Ovary (tissue), 9 donors: ENCODE results near the gene NIM1K. TPM values are rescaled to one million over a fixed set of nuclear protein-coding genes. Genes with fewer than 3 reads are reported as not detected.

ENCODE experiments used
- DNase-seq, 5 donors: peaks; one replicate each; pipeline ENCODE4 v3.0.0-alpha.2; 2019 to 2020
- H3K27ac ChIP-seq, 2 donors: fragments of 200-600 bp; one replicate each; pipeline versions ENCODE4 v1.5.1 to v1.8.0; 2019 to 2022
- H3K27me3 ChIP-seq: fragments of 200-600 bp; one replicate; pipeline ENCODE4 v1.8.0; 2022
- H3K36me3 ChIP-seq: fragments of 200-600 bp; sonication (generic); one replicate; pipeline ENCODE4 v1.5.1; 2019
- H3K4me1 ChIP-seq: one replicate; pipeline ENCODE4 v1.8.1; 2013; ENCODE audit warnings: mild to moderate bottlenecking, moderate library complexity; ENCODE audit not compliant: insufficient read depth
- H3K4me3 ChIP-seq: fragments of 200-600 bp; sonication (generic); one replicate; pipeline ENCODE4 v1.5.1; 2017
- H3K9me3 ChIP-seq, 2 donors: fragments of 200-600 bp in 1 of 2; sonication (generic) in 1 of 2; one replicate each; pipeline versions ENCODE4 v1.5.1 to v1.8.1; 2013 to 2019; ENCODE audit warnings: mild to moderate bottlenecking in 1 of 2, moderate library complexity in 1 of 2
- EP300 ChIP-seq: sonication (generic); formaldehyde crosslinking; IDR thresholded peaks from one replicate; pipeline ENCODE4 v1.6.1; 2017; ENCODE audit warnings: antibody characterized with exemption
- POLR2A ChIP-seq: fragments of 450-650 bp; IDR thresholded peaks from one replicate; pipeline ENCODE4 v1.6.1; 2017; ENCODE audit warnings: antibody characterized with exemption, mild to moderate bottlenecking, moderate library complexity
- WGBS, 3 donors: extraction: QIAGEN DNeasy Blood & Tissue Kit in 1 of 3; methylation state at CpG; one replicate each; pipeline versions ENCODE4 v1.1.5 to v1.1.7; 2013 to 2017; 5-methylcytosine and 5-hydroxymethylcytosine counted together
- intact Hi-C, 4 donors: fragments of 100-400 bp; cut with DNase I; formaldehyde crosslinking; loops; one replicate each; pipeline versions ENCODE4 v1.11.0 to v1.15.1; 2022 to 2023
- polyA plus RNA-seq, 2 donors: library from polyadenylated mRNA; stranded (reverse); fragments of 200-250 nt in 1 of 2; fragments of 350-450 nt in 1 of 2; fragmentation: Illumina TruSeq in 1 of 2; extraction: RNeasy Lipid Tissue Mini Kit (QIAGEN cat#74804) in 1 of 2; gene quantifications; one replicate each; pipeline ENCODE4 v1.2.3, GENCODE V29; 2013 to 2014
- total RNA-seq, 7 donors: library from RNA; depleted of rRNA in 2 of 7; stranded (reverse); fragments of >200 nt in 2 of 7; fragmentation: NEBNext Ultra II Directional in 3 of 7; extraction: Animal tissue kit (Norgen Biotek cat#: 25700) in 3 of 7; gene quantifications; one replicate each; pipeline versions ENCODE4 v1.1.0 to v1.2.4, GENCODE V29; 2016 to 2023
- TF ChIP-seq, protein P1 (sequence below), 3 donors: fragments of 450-650 bp in 2 of 3; fragments of 200-600 bp in 1 of 3; IDR thresholded peaks; one replicate each; pipeline versions ENCODE4 v1.5.1 to v1.8.0; 2016 to 2022; ENCODE audit warnings: antibody characterized with exemption in 3 of 3, mild to moderate bottlenecking in 1 of 3
- donor health status: DM: no; HTN: no; CAD: no; lungs with moderate emphysema.
- donor health status: DM: no; HTN: no; CAD: no.
- donor health status: Bipolar disorder and iron deficiency.
- donor health status: DM: yes; HTN: yes; CAD: no.
- donor health status: DM: no; HTN: no; CAD: no.
- donor health status: DM: yes; HTN: yes; CAD: no.

The NIM1K gene
- total and polyA plus RNA-seq, 9 donors = 0.12 to 0.78 (median 0.35) TPM; not detected in 1

DNA sequence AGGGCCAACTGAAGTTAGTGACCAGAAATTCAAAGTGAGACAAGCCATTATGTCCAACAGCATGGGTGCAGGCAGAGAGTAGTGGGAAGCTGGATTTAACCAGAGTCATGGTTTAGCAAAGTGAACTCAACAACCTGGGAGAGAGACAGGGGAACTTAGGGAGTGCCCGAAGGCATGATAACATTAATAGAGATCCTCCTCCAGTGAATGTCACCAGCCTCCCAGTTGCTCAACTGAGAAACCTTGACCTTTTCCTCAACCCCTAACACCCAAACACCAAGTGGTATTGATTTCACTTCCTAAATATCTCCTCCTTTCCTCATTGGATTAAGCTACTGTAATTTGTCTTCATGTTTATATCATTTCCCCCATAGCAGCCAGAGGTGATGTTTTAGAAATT is 78.6 kb downstream of the NIM1K start:
- 21 to 63% (median 24%) methylated on average over 1 of the region's 1 CpG for WGBS, 3 donors
- intact Hi-C loops = no loop called here
- Histone ChIP-seq H3K4me3 (no peak overlapping the region), H3K4me1 (no peaks in the 10 kb centered on the region), H3K27ac (no peak overlapping the region), H3K9me3 (no peaks in the 10 kb centered on the region), H3K36me3 (no peaks in the 10 kb centered on the region), H3K27me3 (no peaks in the 10 kb centered on the region)
- no peak for TF ChIP-seq EP300
- TF ChIP-seq, protein P1, sequence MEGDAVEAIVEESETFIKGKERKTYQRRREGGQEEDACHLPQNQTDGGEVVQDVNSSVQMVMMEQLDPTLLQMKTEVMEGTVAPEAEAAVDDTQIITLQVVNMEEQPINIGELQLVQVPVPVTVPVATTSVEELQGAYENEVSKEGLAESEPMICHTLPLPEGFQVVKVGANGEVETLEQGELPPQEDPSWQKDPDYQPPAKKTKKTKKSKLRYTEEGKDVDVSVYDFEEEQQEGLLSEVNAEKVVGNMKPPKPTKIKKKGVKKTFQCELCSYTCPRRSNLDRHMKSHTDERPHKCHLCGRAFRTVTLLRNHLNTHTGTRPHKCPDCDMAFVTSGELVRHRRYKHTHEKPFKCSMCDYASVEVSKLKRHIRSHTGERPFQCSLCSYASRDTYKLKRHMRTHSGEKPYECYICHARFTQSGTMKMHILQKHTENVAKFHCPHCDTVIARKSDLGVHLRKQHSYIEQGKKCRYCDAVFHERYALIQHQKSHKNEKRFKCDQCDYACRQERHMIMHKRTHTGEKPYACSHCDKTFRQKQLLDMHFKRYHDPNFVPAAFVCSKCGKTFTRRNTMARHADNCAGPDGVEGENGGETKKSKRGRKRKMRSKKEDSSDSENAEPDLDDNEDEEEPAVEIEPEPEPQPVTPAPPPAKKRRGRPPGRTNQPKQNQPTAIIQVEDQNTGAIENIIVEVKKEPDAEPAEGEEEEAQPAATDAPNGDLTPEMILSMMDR (IDR thresholded peaks at IDR 0.05) = no peak
- TF ChIP-seq POLR2A = no peak
- DNase-seq = no peak

GRCh38 chr5:43273552-43273951 is 81.5 kb downstream of the NIM1K start:
- H3K27me3 ChIP-seq = no peaks in the 10 kb centered on the region
- no peak for DNase-seq
- H3K36me3 ChIP-seq = no peaks in the 10 kb centered on the region
- TF ChIP-seq, protein P1 (IDR thresholded peaks at IDR 0.05) = no peak
- TF ChIP-seq POLR2A (no peak), EP300 (no peak)
- no peak overlapping the region for H3K27ac ChIP-seq
- intact Hi-C loops = no loop called here
- no peaks in the 10 kb centered on the region for H3K4me1 ChIP-seq
- H3K9me3 ChIP-seq = no peaks in the 10 kb centered on the region
- no peak overlapping the region for H3K4me3 ChIP-seq

GRCh38 chr5:43274435-43275114 is 82.5 kb downstream of the NIM1K start:
- Histone ChIP-seq H3K4me3 (no peak overlapping the region), H3K36me3 (no peaks in the 10 kb centered on the region), H3K4me1 (no peaks in the 10 kb centered on the region), H3K27me3 (no peaks in the 10 kb centered on the region), H3K27ac (no peak overlapping the region), H3K9me3 (no peaks in the 10 kb centered on the region)
- TF ChIP-seq EP300 (no peak), POLR2A (no peak)
- TF ChIP-seq, protein P1 (IDR thresholded peaks at IDR 0.05) = no peak
- intact Hi-C loops = no loop called here
- 39 to 54% (median 48%) methylated on average over 7 of the region's 7 CpGs for WGBS, 3 donors
- DNase-seq = no peak

DNA sequence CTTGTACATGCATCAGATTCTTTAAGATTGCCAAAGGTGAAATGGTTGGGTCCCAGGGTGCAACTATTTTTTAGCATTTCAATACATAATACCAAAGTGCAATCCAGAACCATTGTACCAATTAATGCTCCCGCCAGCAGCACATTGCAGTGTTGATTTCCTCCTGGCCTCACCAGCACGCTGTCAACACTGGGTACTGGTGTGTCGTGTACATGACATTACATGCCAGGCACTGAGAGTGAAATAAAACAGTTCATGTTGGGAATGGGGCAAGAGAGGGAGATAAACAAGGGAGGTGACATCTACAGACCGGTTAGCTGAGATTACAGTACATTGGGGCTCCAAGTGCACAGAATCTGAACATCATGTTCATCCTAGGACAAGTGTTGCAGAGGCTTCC is 83.4 kb downstream of the NIM1K start:
- TF ChIP-seq, protein P1 (IDR thresholded peaks at IDR 0.05) = no peak
- TF ChIP-seq POLR2A = no peak
- no peak for TF ChIP-seq EP300
- Histone ChIP-seq H3K27ac (no peak overlapping the region), H3K4me1 (no peaks in the 10 kb centered on the region), H3K27me3 (no peaks in the 10 kb centered on the region), H3K4me3 (no peak overlapping the region), H3K36me3 (no peaks in the 10 kb centered on the region), H3K9me3 (no peaks in the 10 kb centered on the region)
- intact Hi-C loops = no loop called here
- no peak for DNase-seq
- WGBS, 3 donors = 85 to 86% (median 86%) methylated on average over 4 of the region's 4 CpGs
